ENCODE measurements around the gene ZMYND19.
"Not testable (repeated sequence)": the region's sequence is repeated elsewhere in the genome, so short reads cannot be mapped to it uniquely, and the experiment has no call there.

The ZMYND19 gene

DNA sequence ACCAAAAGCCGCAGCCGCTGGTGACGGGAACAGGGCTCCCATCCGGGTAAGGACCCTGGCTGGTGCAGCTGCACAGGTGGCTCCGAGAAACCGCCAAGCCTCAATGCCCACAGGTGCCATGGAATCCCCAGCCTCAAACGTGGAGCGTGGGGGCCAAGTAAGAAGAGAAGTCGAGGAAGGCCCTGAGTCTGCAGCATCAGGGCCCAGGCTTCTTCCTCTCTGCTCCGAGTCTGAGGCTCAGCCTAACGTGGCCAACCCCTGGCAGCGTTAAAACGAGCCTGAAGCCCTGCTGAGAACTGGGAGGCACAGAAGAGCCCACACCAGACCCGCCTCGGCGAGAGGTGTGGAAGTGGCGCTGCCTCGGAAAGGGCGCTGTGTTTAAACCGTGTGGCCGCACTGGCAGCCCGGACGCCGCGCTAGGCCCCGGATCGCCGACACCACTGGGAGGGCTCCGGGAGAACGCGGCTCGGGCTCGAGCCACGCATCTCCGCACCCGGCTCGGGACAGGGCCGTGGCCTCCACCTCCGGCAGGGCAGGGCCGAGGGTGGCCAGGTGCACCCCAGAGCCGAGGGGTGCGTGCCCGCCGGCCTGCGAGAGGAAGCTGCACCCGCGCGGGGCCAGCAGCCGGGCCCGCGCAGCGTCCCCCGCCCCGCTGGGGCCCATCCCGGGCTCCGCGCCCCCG, 730 bp downstream of the ZMYND19 start:
- no peak for DNase-seq (ENCODE audit: low read depth in 2 of 3, low spot score in 2 of 3)

DNA sequence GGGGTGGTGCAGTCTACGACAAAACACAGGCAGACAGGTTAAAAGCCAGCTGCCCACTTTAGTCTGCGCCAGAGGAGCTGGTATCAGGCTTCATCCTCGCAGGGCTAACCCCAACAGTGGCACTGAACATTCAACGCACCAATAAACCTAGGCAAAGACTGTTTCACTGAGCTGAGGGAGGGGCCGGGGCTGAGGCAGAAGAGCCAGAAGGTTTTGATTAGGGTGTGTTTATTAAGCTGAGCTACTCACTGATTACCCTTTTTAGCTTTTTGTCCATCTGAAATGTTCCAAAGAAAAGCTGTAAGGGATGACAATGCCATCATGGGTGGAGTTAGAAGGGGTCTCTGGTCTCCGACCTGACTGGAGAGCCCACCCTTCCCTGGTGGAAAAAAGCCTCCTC, 1.4 kb downstream of the ZMYND19 start:
- DNase-seq (ENCODE audit: low read depth in 2 of 3, low spot score in 2 of 3): no peak

DNA sequence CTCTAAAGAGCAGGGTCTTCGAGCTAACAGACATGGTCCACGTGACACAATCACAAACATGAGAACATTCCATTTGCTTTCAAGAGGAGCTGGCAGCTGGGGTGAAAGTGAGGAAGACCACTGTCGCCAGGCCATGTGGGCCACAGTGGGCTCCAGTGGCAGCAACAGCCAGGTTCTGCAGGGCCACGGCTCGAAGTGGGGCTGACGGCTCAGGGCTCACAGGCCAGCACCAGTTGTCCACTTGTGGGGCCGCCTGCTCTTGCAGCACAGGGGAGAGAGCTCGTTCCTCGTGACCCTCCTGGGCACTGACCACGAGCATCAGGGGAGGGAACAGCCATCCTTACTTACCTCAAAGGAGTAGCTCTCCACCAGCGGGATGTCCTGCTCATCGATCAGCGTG, 2.0 kb downstream of the ZMYND19 start:
- DNase-seq (ENCODE audit: low read depth in 2 of 3, low spot score in 2 of 3): no peak

DNA sequence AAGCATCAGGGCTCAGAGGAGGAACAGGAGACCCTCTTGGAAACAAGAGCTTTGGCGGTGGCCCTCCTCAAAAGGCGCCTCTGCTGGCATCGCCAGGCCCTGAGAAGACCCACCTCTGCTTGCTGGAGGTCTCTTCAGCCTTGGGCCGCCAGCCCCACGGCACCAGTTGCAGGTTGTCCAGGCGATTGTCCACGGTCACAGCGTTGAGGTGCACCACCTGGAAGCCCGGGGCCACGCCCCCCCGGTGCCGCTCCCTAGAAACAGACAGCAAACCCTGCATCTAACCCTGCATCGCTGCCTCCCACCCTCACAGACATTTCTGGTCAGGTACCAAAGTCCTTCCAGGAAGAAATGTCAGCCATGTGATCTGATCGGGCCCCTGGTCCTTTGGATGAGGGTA, 3.5 kb downstream of the ZMYND19 start:
- no peak for DNase-seq (ENCODE audit: low read depth in 2 of 3, low spot score in 2 of 3)

DNA sequence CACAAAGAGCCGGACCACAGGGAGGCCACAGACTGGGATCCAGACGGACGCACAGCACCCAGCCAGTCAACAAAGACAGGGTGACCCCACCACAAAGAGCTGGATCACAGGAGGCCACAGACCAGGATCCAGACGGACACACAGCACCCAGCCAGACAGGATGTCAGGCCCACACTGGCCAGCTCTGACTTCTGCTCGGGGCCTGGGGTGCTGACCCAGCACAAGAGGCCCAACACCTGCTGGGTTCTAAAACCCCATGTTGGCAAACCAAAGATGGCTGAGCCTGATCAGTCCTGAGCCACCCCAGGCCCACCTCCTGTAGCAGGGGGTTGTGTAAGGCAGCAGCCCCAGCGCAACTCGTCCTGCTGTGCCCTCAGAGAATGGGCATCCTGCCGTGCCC, 6.4 kb downstream of the ZMYND19 start:
- DNase-seq (ENCODE audit: low read depth in 2 of 3, low spot score in 2 of 3): no peak

DNA sequence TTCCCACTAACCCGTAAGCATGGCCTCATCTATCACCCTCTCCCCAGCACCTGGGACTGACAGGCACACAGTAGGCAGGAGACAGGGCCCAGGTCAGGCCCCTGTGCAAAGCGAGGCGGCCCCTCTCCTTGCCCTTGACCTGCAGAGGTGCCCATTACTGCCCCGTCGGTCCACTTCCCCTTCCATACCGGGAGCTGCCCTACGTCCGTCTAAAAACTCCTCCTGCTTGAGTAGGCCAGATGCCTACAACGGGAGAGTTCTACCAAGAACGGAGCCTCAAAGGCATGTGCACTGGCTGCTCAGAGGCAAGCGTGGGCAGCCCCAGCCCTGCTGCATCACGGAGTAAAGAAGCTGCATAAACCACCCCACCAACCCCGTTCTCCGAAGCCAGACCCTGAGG, 7.0 kb downstream of the ZMYND19 start:
- DNase-seq (ENCODE audit: low read depth in 2 of 3, low spot score in 2 of 3): no peak

DNA sequence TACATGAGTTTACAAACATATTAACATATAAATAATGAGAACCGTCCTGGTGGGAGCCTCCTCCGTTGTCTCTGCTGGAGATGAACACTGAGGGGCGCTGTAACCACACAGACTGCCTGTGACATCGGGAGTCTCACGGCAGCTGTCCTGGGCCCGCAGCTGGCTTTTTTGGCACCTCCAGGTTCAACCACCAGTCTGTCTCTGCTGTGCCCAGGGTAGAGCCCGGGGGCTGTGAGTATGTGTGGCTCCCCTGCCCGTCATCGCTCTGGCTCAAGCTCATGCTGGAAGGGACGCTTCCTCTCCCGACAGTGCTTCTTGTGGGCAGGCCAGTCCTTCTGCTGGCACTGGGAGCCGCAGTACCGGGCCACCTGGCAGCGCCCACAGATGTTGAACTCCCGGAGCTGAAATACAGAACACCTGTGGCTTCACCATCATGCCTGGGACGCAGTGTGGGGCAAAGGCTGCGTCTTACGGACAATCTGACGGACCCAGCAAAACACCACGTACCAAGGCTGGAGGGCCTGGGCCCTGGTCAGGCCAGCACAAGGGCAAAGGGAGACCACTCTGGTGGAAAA, 7.9 kb downstream of the ZMYND19 start:
- no peak for DNase-seq (ENCODE audit: low read depth in 2 of 3, low spot score in 2 of 3)

DNA sequence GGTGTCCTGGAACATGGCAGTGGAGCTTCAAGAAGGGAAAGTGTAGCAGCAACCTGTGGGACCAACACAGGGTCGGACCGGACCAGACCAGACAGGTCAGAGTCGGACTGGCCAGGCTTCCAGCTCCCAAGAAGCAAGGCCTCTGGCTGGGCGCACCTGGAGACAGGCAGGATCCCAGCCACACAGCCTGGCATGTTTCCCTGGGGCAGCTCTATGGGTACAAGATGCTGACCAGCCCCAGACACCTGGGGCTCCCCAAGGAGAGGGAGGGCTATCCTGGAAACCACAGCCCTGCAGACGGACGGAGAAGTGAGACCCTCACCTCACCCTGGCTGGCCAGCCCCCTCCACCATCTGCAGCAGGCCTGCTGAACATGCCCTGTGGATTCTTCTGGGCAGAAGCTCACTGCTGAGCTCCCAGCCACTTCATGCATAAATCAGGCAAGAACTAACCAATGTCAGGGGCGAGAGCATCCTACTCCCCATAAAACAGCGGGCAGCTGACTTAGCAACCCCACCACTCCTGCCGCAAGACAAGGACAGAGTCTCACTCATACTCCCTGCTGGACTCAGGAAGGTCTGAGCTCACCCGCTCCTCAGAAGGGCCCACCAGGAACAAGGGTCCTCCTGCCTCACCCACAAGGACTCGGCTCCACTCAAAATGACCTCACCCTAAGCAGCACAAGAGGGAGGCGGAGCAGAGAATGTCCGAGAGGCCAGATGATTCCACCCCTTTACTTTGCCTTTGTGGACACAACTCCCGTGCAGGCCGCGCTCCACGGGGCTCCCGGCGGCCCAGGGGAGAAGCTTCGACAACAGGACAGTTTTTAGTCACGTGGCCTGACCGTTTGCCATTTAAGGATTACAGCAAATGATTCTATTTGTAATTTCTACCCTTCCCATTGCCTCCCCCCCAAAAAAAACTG, 8.7 kb downstream of the ZMYND19 start:
- DNase-seq (ENCODE audit: low read depth in 2 of 3, low spot score in 2 of 3): no peak

DNA sequence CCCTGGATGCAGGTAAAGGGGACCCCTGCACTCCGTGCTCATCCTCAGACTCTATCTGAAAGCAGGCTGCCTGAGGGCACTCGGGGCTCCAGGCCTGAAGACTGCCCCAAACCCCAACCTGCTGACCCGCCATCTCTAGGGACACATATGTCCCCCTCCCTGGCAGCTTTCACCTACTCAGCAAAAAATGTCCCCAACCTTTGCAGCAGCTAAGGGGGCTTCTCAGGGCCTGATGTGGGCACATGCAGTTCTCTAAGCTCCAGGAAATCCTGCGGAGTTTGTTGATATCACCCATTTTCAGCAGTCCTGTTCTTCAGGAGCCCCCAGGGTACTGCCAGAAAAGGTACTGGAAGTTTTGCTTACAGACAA, 9.4 kb downstream of the ZMYND19 start:
- DNase-seq (ENCODE audit: low read depth in 2 of 3, low spot score in 2 of 3): no peak

DNA sequence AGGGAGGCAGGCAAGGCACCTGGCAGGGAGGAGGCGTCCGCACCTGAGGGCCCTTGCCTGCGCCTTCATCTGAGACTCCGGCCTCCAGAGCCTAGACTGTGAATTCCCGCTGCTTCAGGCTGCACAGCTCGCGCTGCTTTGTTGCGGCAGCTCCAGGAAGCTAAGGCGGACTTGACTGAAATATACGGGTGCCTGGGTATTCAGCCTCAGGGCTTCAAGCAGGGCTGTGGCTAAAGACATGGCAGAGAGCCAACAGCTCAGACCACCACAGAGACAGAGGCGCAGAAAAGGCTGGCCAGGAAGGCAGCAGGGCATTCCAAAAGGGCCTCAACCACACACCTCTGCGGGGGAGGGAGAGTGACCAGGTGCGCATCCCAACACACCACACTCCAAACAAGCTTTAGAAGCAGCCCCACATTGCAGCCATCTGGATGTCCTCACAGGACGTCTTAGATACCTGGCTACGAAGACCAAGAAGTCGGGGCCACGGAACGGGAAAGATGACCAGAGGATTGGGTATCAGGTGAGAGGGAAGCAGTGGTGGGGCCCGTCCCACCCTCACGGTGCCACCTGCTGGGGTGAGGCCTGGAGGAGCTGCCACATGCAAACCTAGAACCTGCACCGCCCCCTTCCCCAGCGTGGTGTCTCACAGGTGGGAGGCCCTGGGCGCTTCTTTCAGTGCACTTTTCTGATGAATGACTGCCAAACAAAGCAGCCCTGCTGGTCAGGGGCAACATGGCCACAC, 9.9 kb downstream of the ZMYND19 start:
- no peak for DNase-seq (ENCODE audit: low read depth in 2 of 3, low spot score in 2 of 3)

DNA sequence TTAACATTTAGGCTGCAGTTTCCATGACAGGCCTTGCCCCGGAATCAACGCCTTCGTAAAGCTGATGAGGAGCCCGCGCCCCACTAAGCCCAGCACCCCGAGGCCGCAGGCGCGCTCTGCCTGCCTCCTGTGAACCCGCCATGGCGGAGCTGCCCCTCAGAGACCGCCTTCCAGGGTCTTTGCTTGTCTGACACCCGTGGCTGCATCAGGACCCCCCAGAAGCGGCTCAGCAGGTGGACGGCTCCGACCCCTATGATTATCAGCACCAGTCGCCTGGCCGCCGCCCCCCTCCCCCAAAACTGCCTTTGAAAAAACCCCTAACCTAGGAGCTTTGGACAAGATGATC, 11.1 kb downstream of the ZMYND19 start:
- no peak for DNase-seq (ENCODE audit: low read depth in 2 of 3, low spot score in 2 of 3)

DNA sequence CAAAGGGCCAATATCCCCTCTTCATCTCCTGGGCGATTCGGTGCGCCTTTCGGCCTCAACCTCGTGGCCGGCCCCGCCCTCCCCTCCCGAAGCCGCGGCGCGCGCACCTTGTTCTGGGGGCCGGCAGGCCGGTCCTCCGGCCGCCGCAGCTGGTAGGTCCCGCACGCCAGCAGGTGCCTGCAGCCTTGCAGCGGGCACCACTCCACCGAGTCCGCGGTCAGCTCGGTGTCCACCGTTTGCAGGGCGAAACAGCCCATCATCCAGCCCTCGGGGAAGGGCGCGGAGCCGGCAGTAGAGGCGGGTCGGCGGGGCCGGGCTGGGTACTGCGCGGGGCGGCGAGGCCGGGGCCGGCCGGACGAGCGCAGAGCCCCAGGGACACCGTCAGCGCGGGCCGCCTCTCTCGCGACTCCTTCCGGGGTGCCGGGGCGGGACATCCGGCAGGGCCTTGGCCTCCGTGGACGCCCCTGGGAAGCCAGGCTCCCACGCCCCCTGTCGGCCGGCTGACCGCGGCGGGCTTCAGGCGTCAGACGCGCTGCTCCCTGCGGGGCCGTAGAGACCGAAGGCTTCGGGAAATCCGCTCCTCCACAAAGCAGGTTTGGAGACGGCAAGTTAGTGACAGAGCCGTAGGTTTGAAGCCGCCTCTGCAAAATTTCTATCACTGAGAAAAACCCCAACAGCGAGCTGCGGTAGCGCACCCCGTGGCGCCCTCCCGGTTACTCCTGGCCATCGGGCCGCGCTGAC, 11.6 kb downstream of the ZMYND19 start, which contains the start of gene DPH7:
Gene DPH7, minus strand, starts transcription at position 408 of the 741 bp plus-strand sequence. Its CDS starts 148 bp downstream, at position 260.
- peak; percentile 90 to 95 (median 90) for DNase-seq (ENCODE audit: low read depth in 2 of 3, low spot score in 2 of 3)

DNA sequence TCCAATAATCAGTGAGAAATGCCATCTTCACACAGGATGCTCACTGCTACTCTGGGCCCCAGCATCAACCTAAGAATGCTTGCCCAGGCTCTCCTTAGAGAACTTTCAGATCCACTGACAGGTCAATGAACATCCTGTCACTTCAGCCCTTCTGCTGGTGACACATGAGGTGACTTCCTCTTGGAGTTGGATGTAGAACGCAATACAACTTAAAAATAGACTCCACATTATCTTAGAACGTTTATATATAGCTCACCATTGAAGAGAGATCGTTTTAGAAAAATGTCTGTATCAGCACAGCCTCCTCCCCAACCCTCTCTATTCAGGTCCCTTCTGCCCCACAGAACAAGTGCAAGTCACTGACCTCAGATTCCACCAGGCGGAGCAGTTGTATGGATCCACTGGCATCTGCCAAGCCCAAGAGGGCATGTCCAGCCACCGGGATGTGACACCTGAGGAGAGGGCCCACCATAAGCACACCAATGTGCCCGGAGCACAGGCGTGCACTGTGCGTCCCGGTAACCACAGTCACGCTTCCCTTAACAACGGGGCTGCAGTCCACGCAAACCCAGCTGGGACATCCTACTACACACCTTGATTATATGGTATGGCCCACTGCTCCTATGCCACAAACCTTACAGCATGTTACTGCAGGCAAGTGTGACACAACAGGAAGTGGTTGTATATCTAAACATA, 14.4 kb downstream of the ZMYND19 start:
- no peak for DNase-seq (ENCODE audit: low read depth in 2 of 3, low spot score in 2 of 3)

DNA sequence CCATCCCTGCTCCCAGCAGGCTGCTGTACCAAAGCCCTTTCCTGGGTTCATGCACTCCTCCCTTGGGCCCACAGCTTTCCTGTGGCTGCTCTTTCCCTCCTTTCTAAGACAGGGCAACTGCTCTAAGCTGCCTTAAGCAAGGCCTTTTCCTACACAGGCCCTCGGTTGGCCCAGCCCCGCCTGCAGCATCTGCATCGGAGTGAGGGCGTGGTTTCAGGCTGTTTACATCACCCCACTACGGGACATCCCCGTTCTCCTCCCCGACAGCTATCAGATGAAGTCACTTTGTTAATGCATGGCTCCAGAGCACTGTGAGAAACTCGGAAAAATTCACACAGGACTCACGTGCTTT, 15.0 kb downstream of the ZMYND19 start:
- DNase-seq (ENCODE audit: low read depth in 2 of 3, low spot score in 2 of 3): no peak

DNA sequence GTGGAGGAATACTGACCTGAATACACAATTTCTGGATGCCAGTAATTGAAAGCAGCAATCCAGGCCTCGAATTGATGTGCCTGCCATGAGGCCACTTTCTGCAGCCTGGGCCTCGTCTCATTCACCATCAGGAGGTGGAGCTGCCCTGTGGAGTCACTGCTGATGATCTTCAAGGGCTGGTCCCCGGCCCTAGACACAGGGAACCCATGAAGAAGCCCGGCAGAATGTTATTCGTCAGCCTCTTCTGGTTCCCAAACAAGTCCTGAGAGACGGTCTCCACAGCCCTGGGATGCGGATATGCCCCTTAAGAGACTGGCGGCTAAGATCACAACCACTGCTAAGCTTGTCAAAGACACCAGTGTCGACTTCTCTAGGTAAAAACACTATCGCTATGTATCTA, 16.1 kb downstream of the ZMYND19 start:
- DNase-seq (ENCODE audit: low read depth in 2 of 3, low spot score in 2 of 3): no peak

DNA sequence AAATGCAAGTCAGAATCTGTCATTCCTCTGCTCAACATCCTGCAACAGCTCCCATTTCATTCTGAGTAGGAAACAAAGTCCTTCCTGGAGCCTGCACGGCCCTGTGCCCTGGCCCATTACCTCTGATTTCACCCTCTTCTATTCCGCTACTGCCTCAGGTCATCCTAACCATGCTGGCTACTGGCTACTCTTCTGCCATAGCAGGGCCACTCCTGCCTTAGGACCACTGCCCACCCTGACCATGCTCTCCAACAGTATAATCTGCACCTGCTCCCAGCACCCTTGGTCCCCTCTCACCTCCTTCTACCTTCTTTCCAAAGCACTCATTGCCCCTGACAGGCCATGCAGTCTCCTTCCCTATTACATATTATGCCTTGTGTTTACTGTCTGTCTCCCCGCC, 19.7 kb downstream of the ZMYND19 start:
- DNase-seq (ENCODE audit: low read depth in 2 of 3, low spot score in 2 of 3): no peak

DNA sequence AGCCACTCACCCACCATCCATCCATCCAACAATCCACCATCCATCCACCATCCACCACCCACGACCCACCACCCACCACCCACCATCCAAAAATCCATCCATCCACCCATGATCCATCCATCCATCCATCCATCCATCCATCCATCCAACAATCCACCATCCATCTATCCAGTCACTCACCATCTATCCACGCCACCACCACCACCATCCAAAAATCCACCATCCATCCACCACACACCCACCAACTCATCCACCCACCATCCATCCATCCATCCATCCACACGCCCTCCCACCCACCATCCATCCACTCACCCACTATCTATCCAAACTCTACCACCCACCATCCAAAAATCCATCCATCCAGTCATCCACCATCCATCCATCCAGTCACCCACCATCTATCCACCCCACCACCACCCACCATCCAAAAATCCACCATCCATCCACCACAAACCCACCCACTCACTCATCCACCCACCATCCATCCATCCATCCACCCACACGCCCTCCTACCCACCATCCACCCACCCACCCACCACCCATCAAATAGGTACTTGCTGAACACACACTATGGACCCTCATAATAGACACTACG, 20.6 kb downstream of the ZMYND19 start:
- DNase-seq (ENCODE audit: low read depth in 2 of 3, low spot score in 2 of 3): no peak

DNA sequence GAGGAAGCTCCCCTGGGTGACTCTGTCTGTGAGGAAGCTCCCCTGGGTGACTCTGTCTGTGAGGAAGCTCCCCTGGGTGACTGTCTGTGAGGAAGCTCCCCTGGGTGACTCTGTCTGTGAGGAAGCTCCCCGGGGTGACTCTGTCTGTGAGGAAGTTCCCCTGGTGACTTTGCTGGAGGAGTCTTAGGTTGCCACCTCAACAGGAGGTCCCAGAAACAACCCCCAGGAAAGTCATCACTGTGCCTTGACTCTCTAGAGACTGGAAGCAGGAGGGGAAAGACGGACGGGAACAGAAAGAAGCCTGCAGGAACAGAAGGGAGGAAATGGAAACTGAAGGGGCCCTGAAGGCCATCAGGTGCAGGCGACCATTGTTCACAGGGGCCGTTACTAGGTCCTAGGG, 21.9 kb downstream of the ZMYND19 start:
- not testable (repeated sequence) for DNase-seq (ENCODE audit: low read depth in 2 of 3, low spot score in 2 of 3)

DNA sequence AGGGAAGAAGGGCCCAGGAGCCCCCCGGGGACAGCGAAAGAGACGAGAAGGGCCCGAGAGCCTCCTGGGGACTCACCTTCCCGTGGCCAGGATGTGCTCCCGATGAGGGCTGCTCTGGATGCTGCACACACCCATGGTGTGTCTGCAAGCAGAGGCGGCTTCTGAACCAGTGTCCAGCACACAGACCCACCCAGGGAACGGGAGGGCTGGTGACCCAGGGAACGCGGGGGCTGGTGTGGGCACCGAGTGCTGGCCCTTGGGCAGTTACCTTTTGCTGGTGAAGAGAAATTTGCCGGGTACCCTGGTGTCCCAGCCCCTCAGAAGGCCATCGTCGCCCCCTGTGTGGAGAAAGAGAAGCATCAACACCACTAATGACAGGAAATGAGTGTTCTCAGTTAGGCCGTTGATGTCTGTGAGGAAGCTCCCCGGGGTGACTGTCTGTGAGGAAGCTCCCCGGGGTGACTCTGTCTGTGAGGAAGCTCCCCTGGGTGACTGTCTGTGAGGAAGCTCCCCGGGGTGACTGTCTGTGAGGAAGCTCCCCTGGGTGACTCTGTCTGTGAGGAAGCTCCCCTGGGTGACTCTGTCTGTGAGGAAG, 25.4 kb downstream of the ZMYND19 start:
- DNase-seq (ENCODE audit: low read depth in 2 of 3, low spot score in 2 of 3): no peak

DNA sequence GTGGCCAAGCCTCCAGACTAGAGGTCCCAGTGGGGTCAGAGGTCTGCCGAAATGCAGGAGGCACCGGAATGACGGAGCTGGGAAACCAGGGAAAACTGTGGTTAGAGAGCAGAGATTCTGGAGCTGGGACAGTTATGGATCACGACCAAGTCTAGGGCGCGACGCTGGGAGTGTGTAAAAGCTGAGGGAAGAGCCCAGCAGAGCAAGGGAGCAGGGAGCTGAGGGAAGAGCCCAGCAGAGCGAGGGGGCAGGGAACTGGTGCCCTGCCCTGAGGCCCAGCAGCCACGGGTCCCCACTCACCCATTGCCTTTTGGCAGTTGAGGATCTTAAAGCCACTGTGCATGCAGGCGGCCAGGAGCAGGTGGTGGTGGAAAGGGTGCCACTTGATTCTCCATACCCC, 26.2 kb downstream of the ZMYND19 start:
- no peak for DNase-seq (ENCODE audit: low read depth in 2 of 3, low spot score in 2 of 3)
